ENCODE measurements around the gene KREMEN1.
"Not testable (repeated sequence)": the region's sequence is repeated elsewhere in the genome, so short reads cannot be mapped to it uniquely, and the experiment has no call there.

Gene KREMEN1, protein sequence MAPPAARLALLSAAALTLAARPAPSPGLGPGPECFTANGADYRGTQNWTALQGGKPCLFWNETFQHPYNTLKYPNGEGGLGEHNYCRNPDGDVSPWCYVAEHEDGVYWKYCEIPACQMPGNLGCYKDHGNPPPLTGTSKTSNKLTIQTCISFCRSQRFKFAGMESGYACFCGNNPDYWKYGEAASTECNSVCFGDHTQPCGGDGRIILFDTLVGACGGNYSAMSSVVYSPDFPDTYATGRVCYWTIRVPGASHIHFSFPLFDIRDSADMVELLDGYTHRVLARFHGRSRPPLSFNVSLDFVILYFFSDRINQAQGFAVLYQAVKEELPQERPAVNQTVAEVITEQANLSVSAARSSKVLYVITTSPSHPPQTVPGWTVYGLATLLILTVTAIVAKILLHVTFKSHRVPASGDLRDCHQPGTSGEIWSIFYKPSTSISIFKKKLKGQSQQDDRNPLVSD

DNA sequence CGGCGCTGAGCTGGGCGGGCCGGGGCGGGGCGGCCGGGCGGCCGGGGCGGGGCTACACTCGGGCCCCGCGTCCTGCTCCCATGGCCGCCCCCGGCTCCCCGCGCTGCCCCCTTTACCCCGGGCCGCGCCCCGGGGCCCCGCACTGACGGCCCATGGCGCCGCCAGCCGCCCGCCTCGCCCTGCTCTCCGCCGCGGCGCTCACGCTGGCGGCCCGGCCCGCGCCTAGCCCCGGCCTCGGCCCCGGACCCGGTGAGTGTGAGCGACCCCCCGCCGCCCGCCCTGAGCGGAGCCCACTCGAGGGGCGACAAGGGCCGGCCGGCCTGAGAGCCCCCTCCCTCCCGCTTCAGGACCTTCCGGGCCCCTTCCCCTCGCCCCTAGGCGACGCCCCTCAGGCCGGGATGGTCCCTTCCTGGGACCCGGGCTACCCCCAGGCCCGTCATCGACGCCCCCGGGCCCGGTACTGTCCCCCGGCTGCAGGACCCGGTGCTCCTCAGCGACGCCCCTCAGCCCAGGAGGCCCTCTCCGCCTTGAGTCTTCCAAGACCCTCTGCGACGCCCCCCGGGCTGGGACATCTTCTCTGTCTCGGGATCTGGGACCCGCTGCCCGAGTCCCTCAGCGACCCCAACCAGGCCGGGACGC lies at the start of gene KREMEN1:
Gene KREMEN1, plus strand, starts transcription at position 57 of the 639 bp plus-strand sequence. Its CDS starts 96 bp downstream, at position 153.
- DNase-seq (ENCODE audit: low read depth, low spot score), result no peak

DNA sequence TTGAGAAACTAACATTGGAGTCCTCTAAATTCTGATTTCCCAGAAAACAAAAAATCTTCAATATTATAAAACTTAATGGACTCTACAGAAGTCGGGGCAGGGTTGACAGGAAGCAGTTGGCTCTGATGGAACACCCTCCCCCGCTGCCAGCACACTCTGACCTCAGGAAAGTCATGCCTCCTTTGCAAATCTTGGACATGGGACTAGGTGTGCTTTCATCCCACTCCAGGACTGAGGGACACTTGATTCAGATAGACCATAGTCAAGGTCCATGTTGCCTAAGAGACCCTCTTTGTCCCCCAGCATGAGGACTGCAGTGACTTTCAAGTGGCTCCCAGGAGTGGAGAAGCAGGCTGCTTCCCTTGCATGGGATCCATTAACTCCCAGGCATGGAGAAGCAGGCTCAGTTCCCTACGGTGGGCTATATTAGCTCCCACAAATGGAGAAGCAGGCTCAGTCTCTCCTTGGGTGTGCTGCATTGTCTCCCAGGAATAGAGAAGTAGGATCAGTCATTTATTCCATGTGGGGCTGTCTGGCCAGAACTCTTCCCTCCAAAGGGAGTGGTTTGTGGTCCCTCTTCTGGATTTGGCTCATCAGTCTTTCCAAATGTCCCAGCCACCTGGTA lies 49.6 kb upstream of the KREMEN1 start:
- no peak for DNase-seq (ENCODE audit: low read depth, low spot score)

DNA sequence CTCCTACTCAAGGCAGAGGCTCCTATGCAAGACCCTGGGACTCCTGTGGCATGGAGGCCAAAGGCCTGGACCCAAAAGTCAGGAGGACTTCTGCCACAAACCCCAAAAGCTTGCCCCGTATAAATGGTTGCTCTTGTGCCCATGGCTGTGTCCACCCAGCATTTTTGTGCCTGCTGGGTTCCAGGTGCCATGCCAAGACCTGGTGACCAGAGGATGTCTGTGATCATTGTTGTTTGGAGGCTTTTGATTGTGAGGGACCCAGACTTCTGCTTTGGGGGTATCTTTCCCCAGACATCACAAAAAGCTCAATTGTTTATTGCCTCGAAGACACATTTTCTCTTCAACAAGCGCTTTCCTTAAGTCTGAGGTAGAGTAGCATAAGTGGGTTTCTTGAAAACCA lies 46.3 kb upstream of the KREMEN1 start:
- no peak for DNase-seq (ENCODE audit: low read depth, low spot score)

DNA sequence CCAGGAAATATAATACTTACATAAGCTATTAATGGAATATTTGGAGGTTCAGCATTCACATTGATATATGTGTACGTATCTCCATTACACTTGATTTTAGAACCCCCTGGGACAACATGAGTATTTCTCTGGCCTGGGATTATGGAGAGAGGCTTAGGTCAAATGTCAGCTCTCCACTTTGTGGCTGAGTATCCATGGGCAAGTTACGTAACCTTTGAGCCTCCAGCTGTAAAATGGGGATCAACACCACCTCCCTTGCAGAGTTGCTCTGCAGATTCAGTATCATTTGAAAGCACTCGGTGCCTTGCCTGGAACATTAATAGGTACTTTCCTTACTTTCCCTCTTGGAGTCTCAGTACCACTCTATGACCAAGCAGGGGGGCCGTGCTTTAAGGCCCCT lies 44.4 kb upstream of the KREMEN1 start:
- no peak for DNase-seq (ENCODE audit: low read depth, low spot score)

DNA sequence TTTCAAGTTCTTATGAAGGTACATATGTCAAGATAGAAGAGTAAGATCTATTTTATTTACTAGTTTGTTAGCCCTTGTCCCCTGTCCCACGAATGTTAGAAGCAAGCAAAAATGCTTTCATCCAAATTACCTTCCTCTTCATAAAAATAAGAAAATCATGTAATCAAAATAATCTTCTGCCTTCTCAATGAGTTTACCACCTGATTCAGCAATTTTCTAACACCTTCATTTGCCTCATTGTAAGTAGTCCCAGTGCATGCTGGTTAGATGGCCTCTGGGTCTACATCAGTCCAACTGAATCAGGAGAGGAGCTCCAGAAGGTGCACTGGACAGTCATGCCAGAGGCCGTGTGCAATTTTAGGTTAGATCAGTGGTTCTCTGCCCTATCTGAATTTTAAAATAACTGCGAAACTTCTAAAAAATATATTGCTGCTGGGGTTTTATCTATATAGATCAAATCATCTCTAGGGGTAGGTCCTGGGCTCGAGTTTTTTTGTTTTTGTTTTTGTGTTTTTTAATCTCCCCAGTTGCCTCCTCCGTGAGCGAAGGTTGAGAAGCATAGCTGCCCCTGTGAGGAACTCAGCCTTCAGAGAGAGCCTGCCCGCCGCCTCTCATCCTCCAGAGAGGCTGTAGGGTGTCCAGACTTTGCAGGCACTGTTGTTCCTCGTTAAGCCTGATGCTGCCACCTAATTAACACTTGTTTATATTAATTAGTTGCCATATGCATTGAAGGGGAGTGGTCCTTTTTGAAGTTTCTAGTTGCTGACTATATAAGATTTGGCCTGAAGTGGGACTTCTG lies 43.4 kb upstream of the KREMEN1 start:
- no peak for DNase-seq (ENCODE audit: low read depth, low spot score)

DNA sequence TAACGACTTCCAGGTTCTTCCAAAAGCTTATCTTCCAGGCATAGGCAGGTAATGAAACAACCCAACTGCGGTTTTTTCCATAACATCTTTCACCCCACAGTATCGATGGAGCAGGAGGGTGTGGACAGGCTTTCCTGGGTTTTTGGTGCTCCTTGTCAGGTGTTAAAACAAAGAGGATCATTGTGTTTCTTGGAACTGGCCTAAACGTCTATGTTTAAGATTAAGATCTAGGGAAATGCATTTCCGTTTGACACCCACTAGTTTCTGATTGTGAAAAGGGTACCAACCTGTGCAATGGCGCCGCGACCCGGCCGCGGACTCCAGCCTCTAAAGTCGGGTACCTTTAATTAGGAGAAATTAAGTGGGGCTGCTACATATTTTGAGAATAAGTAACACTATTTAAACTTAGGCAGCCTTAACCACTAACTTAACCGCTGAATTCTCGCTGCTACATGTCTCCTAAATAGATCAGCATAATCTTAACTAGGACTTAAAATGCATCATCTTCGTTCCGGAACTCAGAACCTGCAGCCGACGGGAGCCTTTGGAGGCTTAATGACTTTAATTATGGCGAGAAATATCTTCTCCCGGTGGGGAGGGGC lies 42.7 kb upstream of the KREMEN1 start:
- DNase-seq (ENCODE audit: low read depth, low spot score), result no peak

DNA sequence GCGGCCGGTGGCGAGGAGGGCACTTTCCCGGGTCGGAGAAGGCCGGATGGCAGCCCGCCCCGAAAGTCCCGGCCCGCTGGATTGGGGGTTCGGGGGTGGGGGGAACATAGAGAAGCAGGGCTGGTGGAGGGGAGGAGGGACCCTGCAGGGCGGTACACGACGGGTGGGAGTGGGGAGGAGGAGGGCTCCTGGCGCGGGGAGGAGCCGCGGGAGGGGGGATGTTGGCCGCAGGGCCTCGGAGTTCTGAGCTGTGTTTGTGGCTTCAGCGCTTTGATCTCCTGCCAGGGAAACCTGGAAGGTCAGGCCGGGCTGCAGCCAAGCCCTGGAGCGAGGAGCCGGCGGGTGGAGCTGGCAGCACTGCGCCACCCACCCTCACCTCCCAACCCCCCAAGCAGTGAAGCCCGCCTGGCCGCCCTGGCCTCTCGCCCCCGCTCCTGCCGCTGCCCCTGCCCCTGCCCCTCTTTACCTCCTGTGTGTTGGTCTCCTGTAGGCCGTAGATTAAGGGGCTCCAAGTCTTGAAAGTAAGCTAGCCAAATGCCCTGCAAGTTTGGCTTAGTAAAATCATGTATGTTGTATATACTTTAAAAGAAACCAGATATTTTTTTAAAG lies 42.1 kb upstream of the KREMEN1 start:
- DNase-seq (ENCODE audit: low read depth, low spot score), result peak; percentile 56

DNA sequence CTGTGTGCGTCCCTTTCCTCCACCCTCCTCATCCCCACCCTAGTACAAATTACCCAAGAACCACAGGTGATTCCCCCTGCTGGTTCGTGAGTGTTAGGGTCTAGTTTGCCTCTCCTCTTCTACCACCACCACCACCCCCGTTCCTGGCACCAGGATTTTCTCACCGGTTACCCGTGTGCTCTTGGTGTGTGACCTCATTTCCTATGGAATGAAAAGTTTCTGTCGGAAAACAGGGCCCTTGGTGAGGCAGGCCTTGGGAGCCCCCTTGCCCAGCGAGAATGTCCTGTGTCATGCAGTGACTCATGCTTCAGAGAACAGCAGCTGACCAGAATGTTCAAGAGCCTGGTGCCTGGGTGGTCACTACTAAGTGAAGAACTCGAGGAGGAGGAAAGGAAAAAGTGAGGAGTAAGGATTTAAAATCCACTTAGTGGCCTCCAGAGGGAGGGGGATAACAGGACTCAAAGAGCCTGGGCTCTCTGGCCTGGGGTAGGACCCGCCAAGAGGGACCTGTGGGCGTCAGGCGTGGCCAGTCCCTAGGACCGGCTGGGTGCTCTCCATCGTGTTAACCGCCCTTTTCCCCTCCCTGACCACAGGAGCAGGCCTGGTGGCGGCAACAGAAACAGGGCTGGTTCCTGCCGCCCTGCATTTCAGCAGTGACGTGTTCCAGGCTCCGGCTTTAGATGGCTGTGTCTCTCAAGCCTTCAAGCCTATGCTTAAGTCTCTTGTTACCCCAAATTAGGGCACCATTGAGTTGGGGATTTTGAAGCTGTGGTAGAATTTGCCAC lies 41.4 kb upstream of the KREMEN1 start:
- peak; percentile 89 for DNase-seq (ENCODE audit: low read depth, low spot score)

DNA sequence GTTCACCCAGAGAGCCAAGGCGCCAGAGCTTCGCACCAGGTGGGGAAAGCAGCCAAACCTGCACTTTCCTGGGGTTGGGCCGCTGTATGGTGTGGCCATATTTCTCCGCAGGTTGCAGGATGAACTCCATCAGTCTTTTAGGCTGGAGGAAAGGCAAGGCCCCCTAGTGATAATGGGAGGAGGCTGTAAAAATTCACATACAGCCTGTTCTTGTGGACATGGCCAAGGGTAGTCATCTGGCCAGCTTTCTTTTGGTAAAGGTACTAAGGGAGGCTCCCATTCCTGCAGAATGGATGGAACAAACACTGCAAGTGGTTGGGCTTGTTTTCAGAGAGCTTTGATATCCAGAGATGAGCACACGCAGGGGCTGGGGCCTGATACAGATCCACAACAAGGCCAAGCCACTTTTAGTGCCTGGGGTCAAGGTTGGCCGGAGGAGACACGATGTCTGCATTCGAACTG lies 40.8 kb upstream of the KREMEN1 start:
- DNase-seq (ENCODE audit: low read depth, low spot score), result no peak

DNA sequence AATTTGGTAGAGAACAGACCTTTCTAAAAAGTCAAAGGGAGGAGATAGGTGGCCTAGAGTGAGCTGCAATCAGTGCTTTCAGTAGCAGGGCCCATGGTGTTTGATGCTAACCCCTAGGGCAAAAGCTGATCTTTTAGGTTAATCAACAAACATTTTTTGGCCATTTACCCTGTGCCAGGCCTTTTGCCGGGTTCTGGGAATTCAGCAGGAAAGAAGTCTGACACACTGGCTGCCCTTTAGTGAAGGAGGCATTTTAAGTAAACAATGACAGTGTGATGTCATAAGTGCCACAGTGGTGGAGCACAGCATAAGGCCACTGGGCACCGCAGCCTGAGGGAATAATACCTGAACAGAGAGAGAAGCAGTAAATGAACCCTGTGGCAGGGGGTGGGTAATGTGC lies 40.3 kb upstream of the KREMEN1 start:
- DNase-seq (ENCODE audit: low read depth, low spot score), result no peak

DNA sequence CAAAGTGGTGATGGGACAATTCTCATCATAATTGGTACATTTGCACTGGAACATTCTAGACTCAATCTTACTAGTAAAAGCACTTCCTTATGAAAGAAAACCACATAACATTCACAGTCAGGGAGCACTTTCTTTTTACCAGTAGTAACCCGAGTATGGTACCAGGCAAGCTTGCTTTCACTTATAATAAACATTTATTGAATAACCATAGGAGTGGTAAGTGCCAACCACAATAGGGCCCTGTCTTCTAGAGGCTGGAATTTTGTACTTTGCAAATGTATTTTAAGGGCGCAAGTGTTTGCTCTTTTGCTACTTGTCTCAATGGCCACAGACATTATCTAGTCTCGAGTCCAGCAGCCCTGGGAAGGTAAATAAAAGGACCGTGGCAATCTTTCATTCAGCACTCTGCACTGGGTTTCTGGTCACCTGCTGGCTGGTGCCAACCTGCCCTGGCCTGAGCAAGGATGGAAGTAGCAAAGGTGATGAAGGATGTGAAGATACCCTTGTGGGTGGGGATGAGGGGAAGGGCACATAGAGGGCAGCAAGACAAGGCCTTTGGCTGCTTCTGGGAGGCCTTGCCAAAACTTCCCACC lies 35.4 kb upstream of the KREMEN1 start:
- DNase-seq (ENCODE audit: low read depth, low spot score), result no peak

DNA sequence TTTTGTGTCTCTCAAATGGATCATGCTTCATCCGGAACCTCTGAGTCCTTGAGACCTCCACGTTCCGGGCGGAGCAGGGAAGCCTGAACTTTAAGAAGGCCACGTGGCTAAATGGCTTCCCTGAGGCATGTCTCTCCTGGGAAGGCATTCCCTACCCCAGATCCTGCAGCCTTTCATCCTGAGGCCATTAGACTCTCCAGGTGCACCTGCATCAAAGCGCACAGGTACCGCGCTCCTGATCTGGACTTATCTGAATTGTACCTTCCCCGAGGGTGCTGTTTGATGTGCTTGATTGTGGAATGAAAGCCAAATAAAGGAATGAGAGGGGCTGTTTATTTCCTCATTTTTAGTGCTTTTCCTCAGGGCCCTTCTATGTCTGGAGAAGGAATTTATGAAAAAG lies 33.7 kb upstream of the KREMEN1 start:
- DNase-seq (ENCODE audit: low read depth, low spot score), result no peak

DNA sequence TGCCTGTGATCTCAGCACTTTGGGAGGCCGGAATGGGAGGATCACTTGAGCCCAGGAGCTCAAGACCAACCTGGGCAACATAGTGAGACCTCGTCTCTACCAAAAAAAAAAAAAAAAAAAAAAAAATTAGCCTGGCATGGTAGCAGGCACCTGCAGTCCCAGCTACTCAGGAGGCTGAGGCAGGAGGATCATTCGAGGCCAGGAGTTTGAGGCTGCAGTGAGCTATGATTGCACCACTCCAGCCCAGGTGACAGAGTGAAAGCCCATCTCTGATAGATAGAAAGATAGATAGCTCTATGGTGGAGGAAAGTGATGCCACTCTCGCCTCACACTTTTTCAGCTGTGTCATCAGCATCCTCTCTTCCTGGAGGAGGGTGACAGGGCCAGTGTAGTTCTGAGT lies 33.2 kb upstream of the KREMEN1 start:
- DNase-seq (ENCODE audit: low read depth, low spot score), result not testable (repeated sequence)

DNA sequence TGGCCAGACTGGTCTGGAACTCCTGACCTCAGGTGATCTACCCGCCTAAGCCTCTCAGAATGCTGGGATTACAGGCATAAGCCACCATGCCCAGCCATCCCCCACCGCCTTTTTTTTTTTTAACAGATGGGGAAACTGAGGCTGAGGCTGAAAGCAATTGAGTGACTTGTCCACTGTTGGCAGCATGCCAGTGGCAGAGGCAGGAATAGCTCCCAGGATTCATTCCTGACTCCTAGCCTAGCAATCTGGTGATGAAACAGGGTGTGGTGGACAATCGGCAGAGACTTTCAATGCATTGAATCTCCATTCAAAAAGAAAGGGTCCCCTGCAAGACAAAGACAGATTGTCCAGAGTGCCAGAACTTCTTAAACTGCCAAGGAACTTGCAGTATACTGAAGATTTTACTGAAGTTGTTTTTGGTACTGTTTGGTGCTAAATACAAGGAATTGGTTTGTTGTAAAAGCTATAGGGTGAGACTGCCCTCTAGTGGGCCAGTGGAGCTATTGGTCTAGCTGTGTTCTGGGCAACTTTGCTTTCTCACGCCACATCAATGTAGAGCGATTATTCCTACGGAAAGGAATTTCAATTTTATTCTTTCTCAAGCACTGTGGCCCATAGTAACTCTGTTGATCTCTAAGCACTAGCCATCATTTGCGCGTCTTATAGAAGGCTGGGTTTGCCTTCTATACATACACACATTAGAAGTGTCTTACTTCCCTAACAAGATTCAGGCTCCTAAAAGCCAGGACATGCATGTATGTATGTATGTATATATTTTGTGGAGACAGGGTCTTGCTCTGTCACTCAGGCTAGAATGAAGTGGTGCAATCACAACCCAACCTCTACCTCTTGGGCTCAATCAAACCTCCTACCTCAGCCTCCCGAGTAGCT lies 32.2 kb upstream of the KREMEN1 start:
- DNase-seq (ENCODE audit: low read depth, low spot score), result peak; percentile 43

DNA sequence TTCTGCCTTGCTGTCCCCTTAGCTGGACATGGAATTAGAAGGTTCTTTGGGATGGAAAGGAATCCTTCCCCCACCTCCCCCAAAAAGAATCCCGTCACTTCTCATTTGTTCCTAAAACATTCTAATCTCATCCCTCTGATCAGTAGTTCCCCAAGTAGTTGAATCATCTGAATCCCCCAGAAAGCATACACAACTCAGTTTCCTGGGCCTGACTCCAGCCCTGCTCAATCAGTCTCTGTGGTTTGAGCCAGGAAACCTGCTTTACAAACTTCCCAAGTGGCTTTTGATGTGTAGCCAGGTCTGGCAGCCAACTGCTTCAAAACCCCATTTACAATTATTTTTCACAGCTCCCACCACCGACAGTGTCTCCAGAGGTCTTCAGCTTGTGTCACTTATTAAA lies 31.4 kb upstream of the KREMEN1 start:
- DNase-seq (ENCODE audit: low read depth, low spot score), result no peak

DNA sequence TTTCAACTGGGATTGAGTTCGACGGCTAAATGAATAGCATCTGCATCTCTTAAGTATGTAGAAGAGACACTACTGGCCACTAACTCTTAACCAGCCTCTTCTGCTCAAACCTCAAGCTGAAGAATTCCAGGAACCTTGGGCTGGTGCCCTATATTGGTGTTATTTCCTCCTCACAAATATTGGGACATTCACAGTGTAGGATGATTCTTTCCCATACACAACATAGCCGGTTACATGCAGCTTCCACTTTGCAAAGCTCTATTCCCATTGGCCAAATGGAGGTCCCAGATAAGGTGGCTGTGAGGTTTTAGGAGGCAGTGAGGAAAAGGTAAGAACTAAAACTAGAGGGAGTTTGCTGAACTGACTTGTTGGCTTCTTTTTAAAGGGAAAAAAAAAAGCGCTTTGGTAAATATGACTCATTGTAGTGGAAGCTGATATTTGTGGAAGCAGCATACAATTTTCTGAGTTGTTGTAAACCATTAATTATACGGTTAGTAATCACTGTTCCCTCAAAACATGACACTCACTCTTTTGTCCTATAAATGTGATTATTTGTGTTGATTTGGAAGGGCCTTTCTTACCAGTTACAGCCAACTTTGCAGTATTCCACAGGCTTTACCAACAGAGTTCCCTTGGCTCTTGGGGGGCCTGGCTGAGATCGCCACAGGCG lies 28.8 kb upstream of the KREMEN1 start:
- no peak for DNase-seq (ENCODE audit: low read depth, low spot score)

DNA sequence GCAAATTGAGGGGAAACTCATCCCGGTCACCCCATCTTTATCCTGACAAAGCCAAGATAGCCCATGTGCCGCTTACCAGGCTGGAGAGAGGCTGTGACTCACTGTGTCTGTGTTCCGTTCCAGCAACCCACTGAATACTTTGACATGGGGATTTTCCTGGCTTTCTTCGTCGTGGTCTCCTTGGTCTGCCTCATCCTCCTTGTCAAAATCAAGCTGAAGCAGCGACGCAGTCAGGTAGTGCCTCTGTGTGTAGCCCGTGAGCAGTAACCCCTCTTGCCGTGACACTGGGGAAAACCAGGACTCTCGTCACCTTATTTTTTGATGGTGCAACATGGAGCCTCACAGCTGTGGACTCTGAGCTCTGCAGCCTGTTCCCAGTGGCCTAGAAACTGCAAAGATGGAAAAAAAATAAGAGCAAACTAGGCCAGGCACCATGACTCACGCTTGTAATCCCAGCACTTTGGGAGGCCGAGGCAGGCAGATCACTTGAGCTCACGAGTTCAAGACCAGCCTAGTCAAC lies 28.1 kb upstream of the KREMEN1 start:
- DNase-seq (ENCODE audit: low read depth, low spot score), result no peak
